8988T (cell line): Measurements from ENCODE around the gene HLA-C.
"Not testable (repeated sequence)": the region's sequence is repeated elsewhere in the genome, so short reads cannot be mapped to it uniquely, and the experiment has no call there.

Source experiments
- DNase-seq: peaks from one replicate; pipeline ENCODE4 v3.0.0; 2011

Gene HLA-C

DNA sequence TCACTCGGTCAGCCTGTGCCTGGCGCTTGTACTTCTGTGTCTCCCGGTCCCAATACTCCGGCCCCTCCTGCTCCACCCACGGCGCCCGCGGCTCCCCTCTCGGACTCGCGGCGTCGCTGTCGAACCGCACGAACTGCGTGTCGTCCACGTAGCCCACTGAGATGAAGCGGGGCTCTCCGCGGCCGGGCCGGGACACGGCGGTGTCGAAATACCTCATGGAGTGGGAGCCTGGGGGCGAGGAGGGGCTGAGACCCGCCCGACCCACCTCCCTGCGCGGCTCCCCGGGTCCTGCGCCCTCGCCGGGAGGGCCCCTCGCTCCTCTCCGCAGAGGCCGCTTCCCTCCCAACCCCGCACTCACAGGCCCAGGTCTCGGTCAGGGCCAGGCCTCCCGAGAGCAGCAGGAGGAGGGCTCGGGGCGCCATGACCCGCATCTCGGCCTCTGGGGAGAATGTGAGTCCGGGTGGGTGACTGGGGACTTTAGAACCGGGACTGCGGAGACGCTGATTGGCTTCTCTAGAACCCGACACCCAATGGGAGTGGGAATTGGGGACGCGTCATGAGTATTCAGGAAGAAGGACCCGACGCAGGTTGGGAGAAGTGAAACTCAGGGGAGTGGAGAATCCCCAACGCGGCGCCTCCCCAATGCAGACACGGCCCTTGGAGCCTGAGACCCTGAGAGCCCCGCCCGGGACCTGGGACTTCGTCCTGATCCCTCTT lies at the start of gene HLA-C:
Gene HLA-C, minus strand, starts transcription at position 452 of the 717 bp plus-strand sequence. Its CDS starts 21 bp downstream, at position 431.
- peak; percentile 75 for DNase-seq

DNA sequence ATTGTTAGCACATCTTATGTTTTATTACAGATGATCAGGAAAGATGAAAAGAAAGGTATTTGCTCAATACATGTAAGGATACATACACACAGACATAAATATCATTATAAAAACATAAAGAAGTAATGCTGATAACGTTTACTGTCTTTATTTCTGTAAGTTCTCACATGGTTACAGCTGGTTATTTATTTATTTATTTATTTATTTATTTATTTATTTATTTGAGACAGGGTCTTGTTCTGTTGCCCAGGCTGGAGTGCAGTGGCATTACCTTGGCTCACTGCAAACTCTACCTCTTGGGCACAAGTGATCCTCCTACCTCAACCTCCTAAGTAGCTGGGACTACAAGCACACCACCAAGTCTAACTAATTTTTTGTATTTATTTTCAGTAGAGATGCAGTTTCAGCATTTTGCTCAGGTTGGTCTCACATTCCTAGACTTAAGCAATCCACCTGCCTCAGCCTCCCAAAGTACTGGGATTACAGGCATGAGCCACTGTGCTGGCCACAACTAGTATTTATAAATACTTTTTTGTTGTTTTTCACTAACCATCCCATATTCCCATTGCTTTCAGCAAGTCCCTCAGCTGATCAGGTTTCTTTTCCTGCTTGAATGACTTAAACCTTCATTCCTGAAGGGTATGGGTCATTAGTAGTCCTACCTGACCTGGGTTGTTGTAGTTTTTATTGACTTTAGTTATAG lies 49.3 kb upstream of the HLA-C start:
- DNase-seq, result no peak

DNA sequence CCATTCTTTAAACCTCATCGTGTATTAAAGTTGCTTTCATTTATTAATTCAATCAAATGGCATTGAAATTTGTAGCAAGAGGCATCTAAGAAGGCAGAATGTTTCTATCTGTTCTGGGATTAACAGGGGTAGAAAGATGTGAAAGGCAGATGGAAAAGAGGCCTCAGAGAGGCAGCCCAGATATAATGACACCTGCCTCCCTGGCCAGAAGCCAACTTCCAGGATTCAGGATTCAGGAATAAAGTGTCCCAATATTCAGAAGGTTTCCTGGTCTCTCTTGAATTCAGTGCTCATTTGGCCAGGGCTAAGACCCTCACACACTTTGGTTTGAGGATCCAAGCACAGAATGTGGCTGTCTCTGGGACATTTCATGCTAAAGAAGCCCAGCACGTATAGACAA lies 45.1 kb upstream of the HLA-C start:
- DNase-seq, result no peak

DNA sequence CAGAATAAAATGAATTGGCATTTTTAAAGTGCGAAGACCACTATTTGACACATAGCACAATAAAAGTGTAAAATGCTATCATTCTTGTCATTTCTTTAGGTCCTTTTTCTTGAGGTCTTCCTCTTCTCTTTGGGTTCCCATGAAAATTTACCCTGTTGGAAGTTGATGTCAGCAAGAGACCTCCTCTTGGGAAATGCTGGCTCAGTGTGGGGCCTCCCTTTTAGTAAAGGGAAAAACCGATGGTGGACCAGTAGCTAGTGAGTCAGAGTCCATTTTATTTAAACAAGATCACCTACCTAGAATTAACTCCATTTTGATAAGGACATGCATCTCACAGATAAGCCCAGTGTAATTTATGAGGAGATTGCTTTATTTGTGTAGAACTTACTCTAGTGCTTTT lies 37.7 kb upstream of the HLA-C start:
- DNase-seq, result no peak

DNA sequence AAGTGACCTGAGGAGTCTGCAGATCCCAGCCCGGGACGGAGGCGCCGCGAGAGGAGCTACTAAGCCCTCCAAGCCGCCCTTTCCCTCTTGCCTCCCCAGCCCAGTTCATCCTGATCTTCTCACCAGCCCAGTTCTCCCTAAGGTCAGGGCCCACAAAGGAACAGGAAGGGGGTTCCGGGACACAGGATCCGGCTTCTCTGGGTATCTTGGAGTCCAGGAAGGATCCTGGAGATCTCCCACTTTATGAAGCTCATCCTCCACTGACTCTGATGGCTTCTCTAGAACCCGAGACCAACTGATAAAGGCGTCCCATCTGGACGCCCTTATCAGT lies 36.9 kb upstream of the HLA-C start:
- DNase-seq, result no peak

DNA sequence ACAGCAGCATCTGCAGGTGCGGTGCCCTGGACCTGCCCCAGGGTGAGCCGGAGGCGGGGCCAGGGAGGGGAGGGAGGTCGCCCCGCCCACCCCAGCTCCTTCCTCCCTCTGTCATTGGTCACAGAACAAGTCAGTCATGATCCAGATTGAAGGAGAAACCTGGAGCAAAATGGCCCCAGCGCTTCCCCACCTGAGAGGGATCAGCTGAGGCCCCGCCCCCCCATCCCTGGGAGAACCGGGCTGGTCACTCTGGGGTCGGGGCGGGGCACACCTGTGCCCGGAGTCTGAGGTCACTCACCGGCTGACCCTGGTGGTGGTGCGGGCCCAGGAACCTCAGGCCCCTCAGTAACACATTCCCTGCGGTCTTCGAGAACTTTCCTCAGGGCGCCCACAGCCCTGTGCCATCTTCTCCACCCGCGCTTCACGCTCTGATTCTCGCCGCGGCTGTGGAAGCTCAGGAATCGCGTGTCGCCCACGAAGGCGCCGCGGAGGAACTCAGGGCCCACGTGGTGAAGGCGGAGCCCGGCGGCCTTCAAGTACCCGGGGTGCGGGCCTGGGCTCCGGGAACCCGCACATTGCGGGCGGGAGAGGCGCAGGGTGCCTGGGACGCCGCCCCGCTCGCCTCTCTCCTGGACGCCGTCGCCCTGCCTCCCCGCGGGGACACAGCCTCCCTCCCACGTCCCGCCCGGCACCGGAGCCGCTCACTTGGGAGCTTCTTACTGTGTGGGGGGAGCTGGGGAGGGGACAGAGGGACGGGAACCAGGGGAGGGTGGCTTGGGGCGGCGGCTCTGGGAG lies 36.4 kb upstream of the HLA-C start:
- no peak for DNase-seq

DNA sequence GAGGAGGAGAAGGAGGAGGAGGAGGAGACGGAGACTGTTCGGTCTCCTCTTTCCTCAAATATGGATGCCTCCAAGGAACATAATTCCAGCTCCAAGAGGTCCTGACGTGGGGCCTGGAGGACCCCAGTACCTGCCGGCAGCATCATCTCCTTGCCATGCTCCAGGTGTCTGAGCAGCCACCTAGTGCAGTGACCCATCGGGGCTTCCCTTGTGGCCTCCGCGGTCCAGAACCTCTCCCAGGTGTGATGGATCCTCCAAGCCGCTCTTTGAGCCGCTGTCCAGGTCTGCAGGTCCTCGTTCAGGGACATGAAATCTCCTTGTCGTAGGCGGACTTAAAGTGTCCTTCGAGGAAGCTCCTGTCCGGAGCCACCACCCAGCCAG lies 35.8 kb upstream of the HLA-C start:
- no peak for DNase-seq

DNA sequence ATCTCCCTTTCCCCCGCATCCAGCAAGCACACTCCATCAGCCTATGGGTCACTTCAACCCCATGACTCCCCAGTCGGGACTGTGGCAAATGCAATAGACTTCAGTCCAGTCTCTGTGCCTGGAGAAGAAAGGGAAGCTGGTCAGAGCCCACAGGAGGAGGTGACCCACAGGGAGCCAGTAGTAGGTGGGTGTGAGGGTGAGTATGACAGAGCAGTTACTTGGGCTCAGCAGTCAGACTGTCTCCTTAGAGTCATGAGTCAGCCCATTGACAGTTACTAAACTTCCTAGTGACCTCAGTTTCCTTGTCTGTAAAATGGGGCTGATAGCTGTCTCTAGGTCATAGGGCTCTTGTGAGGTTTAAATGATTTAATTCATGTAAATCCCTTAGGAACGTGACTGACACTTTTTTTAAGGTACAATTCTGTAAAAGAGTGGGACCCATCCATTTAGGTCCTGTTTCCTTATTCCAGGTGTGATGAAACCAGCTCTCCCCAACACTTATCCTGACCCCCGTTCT lies 33.9 kb upstream of the HLA-C start:
- no peak for DNase-seq

DNA sequence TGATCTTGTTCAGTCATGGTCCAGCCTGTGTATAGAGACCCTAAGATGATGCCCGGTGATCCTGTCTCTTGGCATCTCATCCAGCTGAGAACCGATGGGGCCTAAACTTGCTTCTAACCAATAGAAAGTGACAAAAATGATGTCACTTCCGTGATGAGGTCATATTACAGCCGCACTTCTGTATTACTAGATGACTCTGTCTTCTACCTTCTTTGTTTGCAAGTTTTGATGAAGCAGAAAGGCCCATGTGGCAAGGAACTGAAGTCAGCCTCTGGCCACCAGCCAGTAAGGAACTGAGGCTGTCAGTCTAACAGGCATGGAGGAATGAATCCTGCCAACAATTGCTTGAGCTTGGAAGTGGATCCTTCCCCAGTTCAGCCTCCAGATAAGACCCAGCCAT lies 32.8 kb upstream of the HLA-C start:
- DNase-seq, result no peak

DNA sequence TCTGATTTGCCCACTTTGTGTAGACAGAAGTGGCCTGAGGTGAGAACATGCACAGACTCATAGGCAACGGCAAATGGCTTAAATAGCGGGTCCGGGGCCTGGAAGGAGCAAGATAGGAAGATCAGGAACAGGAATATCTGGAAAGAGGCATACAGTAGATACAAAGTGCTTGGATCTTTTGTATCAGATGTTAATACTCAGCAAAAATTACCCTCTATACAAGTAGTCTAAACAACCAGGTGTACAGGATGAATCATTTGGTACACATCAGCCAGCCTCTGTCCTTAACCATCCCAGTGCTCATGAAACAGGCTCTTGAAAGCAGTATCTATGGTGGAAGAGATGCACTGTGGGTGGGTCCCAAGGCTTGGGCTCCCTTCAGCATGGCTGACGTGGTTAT lies 28.9 kb upstream of the HLA-C start:
- DNase-seq, result no peak

DNA sequence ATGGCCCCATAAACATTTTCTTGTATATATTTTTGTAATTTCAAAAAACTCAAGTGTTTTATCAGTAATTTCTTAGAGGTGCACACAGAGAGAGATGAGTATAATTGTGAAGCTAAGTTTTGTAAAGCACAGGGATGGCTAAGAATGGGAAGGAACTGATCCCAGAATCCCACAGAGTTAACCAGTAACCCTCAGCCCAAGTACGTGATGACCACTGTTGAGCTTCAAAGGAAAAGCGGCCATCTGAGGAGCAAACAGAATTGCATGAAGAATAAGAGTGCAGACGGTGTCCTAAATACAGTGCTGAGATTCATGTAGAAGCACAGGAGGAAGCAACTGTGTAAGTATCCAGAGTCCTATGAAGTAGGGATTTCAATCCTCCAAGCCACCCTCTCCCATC lies 28.1 kb upstream of the HLA-C start:
- DNase-seq, result no peak

DNA sequence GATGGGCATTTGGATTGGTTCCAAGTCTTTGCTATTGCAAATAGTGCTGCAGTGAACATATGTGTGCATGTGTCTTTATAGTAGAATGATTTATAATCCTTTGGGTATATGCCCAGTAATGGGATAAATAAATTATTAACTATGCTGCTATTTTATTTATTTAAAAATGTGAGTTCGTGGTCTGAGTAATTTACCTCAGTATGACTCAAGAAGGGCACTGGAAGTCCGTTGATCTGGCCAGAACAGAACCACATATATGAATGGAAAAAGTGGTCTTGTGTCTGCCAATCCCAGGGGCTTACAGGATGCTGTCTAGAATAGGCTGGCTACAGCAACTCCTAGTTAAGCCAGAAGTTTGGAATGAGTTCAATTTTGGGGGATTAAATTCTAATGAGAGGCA lies 27.6 kb upstream of the HLA-C start:
- no peak for DNase-seq

DNA sequence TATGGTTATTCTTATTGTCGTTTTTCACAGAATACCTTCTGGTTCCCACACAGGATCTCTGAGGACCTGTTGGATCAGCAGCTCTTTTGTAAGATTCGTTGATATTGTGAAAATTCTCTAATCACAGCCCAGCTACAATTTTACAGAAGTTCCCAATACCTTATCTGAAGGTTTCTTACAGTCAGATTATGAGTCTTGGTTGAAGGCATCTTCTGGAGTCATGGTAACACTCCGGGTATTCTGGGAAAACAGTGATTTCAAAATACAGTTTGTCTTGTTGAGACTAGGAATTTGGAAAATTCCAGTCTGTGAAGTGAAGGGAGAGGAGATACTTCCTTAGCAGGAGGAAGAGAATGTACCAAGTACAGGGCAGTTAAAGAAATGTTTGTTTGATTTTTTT lies 22.2 kb upstream of the HLA-C start:
- DNase-seq, result no peak

DNA sequence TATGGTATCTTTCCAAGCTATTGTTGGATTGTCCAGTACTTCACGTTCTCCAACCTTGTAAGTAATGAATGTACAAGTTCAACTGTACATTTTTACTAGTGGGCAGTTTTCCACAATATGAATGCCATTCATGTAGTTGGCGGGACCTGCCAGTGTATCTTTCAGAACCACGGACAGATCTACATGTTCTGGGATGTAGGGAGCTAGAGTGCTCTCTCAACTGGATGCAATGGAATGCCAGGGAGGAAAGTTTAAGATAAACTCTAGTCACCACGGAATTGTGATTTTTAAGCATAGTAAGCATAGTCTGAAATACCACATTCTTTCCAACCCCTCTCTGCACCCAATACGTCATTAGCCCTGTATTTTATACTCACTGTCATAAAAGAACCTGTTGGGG lies 21.5 kb upstream of the HLA-C start:
- no peak for DNase-seq

DNA sequence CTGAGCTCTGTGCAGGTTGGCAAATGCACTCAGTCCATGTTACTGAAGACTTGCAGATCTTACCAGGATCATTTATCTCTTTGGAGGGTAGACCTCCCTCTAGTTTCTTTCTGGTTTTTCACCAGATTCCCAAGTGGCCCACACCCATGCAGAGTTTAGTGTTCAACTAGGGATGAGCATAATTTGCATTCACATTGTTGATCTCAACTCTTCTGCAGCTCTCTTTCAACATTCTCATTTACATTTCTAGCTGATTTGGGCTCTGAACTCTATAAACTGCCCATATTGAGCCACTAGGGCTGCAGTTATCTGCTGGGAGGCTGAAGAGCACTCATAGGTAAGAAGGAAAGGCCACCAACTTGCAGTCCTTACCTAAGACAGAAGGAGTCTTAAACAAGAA lies 17.9 kb upstream of the HLA-C start:
- no peak for DNase-seq

DNA sequence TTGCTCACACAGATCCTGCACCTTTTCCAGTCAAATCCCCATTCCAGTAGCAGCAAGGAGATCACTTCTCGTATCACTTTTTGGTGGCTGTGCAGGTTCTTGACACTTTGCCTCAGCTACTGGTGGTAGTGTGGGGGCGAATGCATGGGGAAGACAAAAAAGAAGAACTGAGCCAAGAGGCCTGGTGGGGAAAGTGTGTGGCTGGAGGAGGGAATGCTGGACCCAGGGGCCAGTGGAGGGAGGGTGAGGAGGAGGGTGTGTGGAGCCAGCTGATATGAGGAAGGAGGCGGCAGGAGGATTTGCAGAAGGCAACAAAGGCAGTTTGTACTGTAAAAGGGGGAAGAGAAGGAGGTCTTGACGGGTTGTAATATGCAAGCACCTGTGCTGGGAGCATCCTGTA lies 15.7 kb upstream of the HLA-C start:
- DNase-seq, result no peak

DNA sequence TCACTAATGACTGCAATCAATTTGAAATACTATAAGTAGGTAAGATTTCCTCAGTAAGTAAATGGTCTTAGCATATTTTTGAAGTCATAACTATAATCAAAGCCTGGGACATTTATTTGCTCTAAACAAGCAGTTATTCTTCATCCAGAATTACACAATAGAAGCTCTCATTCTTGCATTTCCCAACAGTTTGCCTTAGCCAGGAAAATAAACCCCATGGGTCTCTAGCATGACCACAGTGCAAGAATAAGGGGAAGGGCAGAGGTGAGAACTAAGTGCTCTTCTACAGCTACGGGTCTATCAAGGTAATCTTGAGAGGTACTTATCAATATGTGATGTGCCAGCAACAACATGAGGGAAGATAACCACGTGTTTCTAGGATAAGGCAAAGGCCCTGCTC lies 14.1 kb upstream of the HLA-C start:
- no peak for DNase-seq

DNA sequence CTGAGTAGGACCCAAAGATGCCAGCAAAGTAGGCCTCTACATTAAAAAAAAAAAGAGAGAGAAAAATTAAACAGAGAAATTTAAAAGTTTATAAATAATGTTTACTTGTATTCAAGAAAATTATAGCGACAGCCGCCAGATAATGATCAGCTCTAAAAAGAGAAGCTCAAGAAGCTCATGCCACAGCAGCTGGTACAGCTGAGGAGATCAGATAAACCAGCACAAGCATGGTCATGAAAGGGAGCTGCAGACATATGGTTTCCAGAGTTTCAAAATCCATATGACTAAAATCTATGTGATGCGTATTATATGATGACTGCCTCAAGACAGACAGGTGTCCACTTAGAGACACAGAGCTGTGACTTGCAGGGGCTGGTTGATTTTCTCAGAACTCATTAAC lies 13.6 kb upstream of the HLA-C start:
- DNase-seq, result no peak

DNA sequence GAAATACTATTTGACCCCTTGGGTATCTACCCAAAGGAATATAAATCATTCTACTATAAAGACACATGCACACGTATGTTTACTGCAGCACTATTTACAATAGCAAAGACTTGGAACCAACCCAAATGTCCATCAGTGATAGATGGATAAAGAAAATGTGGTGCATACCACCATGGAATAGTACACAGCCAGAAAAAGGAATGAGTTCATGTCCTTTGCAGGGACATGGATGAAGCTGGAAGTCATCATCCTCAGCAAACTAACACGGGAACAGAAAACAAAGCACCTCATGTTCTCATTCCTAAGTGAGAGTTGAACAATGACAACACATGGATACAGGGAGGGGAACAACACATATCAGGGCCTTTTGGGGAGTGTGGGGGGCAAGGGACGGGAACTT lies 7.8 kb upstream of the HLA-C start:
- not testable (repeated sequence) for DNase-seq

DNA sequence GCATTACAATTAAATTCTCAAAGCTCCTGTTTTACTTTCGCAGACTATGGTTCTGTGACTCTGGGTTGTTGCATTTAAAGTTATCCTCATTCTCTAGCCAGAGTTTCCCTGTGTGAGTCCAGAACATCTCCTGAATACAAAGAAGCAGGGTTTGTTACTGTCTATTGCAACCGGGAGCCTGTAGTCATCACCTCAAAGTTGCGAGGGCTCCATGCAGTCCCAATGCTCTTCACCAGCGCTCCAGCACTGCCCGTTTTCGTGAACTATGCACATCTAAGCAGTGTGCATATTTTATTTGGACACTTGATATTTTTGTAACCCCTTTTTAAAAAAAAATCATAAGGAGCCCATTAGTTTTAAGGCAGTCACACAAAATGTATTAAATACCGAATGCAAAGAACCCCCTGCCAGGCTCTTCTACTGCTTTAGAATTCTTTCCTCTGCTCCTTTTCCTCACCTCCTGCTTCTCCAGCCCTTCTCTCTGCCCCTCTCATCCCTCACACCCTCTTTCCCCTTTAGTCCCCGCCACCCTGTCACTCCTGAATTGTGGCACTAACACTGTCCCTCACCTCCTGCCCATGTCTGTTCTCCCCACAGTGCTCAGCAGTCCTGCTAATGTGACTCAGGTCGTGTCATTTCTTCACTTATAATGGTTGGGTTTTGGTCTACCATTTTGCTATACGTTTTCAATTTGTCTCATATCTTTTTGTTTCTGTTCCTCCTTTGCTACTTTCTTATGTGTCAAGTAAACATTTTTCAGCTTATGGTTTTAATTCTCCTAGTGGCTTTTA lies 1.1 kb upstream of the HLA-C start:
- DNase-seq, result no peak

DNA sequence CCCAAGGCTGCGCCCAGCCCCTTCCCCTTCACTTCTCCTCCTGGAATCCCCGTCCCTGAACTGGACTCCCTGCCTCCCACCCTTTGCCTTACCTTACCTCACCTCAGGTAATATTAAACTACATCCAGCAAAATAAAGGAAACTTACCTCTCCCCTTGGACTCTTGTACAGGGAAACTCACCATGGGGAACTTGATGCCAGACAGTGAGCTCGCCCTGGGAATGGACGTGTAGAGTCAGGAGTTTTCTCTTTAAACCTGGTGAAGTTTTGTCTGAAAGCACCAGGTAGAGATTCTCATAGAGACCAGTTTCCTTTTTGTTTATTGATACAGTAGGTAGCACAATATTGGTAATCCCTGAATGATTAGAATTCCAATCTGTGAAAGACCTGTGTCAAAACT lies 544 bp upstream of the HLA-C start:
- DNase-seq, result no peak

DNA sequence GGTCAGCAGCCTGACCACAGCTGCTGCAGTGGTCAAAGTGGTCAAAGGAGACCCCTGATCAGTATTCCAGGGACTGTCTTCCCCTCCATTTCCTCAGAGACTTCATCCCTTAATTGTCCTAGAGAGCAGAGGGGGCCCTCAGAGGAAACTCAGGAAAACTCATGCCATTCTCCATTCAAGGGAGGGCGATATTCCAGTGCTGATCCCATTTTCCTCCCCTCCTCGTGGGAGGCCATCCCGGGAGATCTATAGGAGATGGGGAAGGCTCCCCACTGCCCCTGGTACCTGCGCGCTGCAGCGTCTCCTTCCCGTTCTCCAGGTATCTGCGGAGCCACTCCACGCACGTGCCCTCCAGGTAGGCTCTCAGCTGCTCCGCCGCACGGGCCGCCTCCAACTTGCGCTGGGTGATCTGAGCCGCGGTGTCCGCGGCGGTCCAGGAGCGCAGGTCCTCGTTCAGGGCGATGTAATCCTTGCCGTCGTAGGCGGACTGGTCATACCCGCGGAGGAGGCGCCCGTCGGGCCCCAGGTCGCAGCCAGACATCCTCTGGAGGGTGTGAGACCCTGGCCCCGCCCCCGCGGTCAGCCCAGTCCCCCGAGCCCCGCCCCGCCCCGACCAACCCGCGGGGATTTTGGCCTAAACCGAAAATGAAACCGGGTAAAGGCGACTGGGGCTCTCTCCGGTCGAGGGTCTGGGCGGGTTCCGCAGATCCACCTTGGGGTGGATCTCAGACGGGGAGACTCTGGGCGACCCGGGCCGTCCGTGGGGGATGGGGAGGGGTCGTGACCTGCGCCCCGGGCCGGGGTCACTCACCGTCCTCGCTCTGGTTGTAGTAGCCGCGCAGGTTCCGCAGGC lies 878 bp downstream of the HLA-C start:
- DNase-seq, result no peak
